C4-2B (cell line): ENCODE data around the gene IL23A.
"Not testable (repeated sequence)": the region's sequence is repeated elsewhere in the genome, so short reads cannot be mapped to it uniquely, and the experiment has no call there.

ENCODE experiments used
- H3K27ac ChIP-seq: fragments of 450-650 bp; 2 replicates; pipeline ENCODE4 v1.5.1; 2017
- CTCF ChIP-seq: fragments of 450-650 bp; conservative IDR thresholded peaks from 2 replicates; pipeline ENCODE4 v1.5.1; 2017; ENCODE audit warnings: mild to moderate bottlenecking
- ZFX ChIP-seq: fragments of 450-650 bp; IDR thresholded peaks from 2 replicates; pipeline ENCODE4 v1.6.1; 2017

IL23A gene

GRCh38 chr12:56339158-56339422 lies 406 bp downstream of the IL23A start:
- no peak for TF ChIP-seq CTCF
- no peak for TF ChIP-seq ZFX
- H3K27ac ChIP-seq: no peak overlapping the region

GRCh38 chr12:56341616-56342015 lies 2.9 kb downstream of the IL23A start:
- TF ChIP-seq ZFX (no peak), CTCF (no peak)
- no peak overlapping the region for H3K27ac ChIP-seq

DNA sequence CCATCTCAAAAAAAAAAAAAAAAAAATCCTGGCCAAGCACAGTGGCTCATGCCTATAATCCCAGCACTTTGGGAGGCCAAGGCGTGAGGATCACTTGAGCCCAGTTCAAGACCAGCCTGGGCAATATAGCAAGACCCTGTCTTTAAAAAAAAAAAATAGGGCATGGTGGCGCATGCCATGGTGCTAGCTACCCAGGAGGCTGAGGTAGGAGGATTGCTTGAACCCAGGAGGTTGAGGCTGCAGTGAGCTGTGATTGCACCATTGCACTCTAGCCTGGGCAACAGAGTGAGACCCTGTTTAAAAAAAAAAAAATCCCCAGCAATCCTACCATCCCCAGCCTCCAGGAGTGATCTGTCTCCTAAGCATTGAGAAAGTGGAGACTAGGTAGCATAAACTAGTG lies 3.6 kb downstream of the IL23A start:
- not testable (repeated sequence) for H3K27ac ChIP-seq

DNA sequence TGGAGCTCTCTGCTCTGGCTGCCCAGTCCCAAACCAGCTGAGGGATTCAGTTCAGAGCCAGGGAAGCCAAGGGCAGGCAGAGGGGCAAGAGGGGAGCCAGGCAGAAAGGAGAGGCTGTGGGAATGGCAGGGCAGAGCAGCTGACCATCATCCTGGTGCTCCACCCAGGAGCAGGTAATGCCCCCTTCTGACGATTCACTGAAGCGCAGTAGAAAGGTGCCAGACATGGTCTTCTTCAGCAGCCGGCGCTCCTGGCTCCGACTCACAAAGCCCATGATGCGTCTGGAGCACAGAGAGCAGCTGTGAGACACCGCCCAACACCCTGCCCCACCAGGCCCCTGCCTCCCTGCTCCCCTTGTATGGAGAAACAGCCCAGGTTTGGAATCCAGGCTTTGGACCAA lies 8.0 kb downstream of the IL23A start:
- TF ChIP-seq CTCF (no peak; the same call in 1 of the 2 replicates), ZFX (no peak)

DNA sequence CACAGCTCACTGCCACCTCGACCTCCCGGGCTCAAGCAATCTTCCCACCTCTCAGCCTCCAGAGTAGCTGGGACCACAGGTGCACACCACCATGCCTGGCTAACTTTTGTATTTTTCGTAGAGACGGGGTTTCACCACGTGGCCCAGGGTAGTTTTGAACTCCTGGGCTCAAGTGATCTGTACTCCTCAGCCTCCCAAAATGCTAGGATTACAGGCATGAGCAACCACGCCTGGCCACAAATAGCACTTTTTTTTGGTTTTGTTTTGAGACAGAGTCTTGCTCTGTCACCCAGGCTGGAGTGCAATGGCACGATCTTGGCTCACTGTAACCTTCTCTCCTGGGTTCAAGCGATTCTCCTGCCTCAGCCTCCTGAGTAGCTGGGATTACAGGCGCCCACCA lies 8.6 kb downstream of the IL23A start:
- H3K27ac ChIP-seq: not testable (repeated sequence)

More for the DNA sequence above, 8.0 kb downstream of the IL23A start:
- H3K27ac ChIP-seq: no peak overlapping the region

GRCh38 chr12:56348776-56349175 lies 10.1 kb downstream of the IL23A start:
- TF ChIP-seq ZFX (no peak), CTCF (no peak)
- no peak overlapping the region for H3K27ac ChIP-seq

GRCh38 chr12:56350662-56351061 lies 12.0 kb downstream of the IL23A start:
- TF ChIP-seq ZFX: no peak
- TF ChIP-seq CTCF: no peak
- H3K27ac ChIP-seq: no peak overlapping the region

GRCh38 chr12:56351325-56351724 lies 12.6 kb downstream of the IL23A start:
- TF ChIP-seq ZFX (no peak), CTCF (no peak)
- no peak overlapping the region for H3K27ac ChIP-seq
